ENCODE results near the gene UPK3A. TPM values are rescaled to one million over a fixed set of nuclear protein-coding genes. Genes with fewer than 3 reads are reported as not detected.

Gene UPK3A
- total RNA-seq, 4 donors from 2014 or later: 0.79 TPM; not detected in 3

- no peak for DNase-seq
- Histone ChIP-seq H3K9me3 (no peaks in the 10 kb centered on the region), H3K27me3 (no peaks in the 10 kb centered on the region), H3K27ac (peak overlapping the region in 3 of 4 donors; percentile 85 to 92 (median 88)), H3K36me3 (no peaks in the 10 kb centered on the region), H3K4me3 (peak overlapping the region in 3 of 4 donors; percentile 72 to 80 (median 78)), H3K4me1 (peaks cover 11 to 41% (median 30%) of the 10 kb centered on the region in 4 donors)
- in situ Hi-C loops (cut with MboI; ENCODE audit: low pct_ligation_motif_present in 1 of 4, low pct_unique_long_range_greater_than_20kb in 1 of 4, low sequenced_read_pairs in 3 of 4): no loop called here
- WGBS, 2 donors (ENCODE audit: low coverage in 1 of 2): 63 to 100% methylated on average over 1 to 14 of the region's 14 CpGs
- intact Hi-C loops (cut with DNase I; ENCODE audit: low total_unique reads): loop anchor here (10.0 kb wide), 2 partner anchors 244 to 944 kb away; partner anchors contain the start of gene CDPF1
- no peak for TF ChIP-seq POLR2A (IDR thresholded peaks at IDR 0.05)
- no peak for TF ChIP-seq EP300 (IDR thresholded peaks at IDR 0.05; ENCODE audit: low read depth)
- TF ChIP-seq POLR2AphosphoS5 (IDR thresholded peaks at IDR 0.05): no peak
- no peak for TF ChIP-seq CTCF (IDR thresholded peaks at IDR 0.05)
These were observed 26.3 kb downstream of the UPK3A start for GRCh38 chr22:45310977-45311531.

- in situ Hi-C loops (cut with MboI; ENCODE audit: low pct_ligation_motif_present in 1 of 4, low pct_unique_long_range_greater_than_20kb in 1 of 4, low sequenced_read_pairs in 3 of 4): no loop called here
- intact Hi-C loops (cut with DNase I; ENCODE audit: low total_unique reads): loop anchor here (10.0 kb wide), 2 partner anchors 242 to 942 kb away; partner anchors contain the start of gene CDPF1
- H3K27ac ChIP-seq: no peak overlapping the region
- peaks cover 11 to 41% (median 29%) of the 10 kb centered on the region in 4 donors for H3K4me1 ChIP-seq
- no peaks in the 10 kb centered on the region for H3K27me3 ChIP-seq
- H3K4me3 ChIP-seq: no peak overlapping the region
- no peaks in the 10 kb centered on the region for H3K36me3 ChIP-seq
- 60 to 85% methylated on average over 1 to 8 of the region's 8 CpGs for WGBS, 2 donors (ENCODE audit: low coverage in 1 of 2)
- H3K9me3 ChIP-seq: no peaks in the 10 kb centered on the region
- TF ChIP-seq POLR2A (IDR thresholded peaks at IDR 0.05): no peak
- TF ChIP-seq EP300 (IDR thresholded peaks at IDR 0.05; ENCODE audit: low read depth): no peak
- TF ChIP-seq CTCF (IDR thresholded peaks at IDR 0.05): no peak
- TF ChIP-seq POLR2AphosphoS5 (IDR thresholded peaks at IDR 0.05): no peak
- DNase-seq: no peak
These were observed 27.7 kb downstream of the UPK3A start for GRCh38 chr22:45312415-45312814.

GRCh38 chr22:45312856-45313255 is 28.1 kb downstream of the UPK3A start:
- Histone ChIP-seq H3K4me1 (peaks cover 11 to 45% (median 34%) of the 10 kb centered on the region in 4 donors), H3K9me3 (no peaks in the 10 kb centered on the region), H3K27me3 (no peaks in the 10 kb centered on the region), H3K27ac (no peak overlapping the region), H3K36me3 (no peaks in the 10 kb centered on the region), H3K4me3 (no peak overlapping the region)
- in situ Hi-C loops (cut with MboI; ENCODE audit: low pct_ligation_motif_present in 1 of 4, low pct_unique_long_range_greater_than_20kb in 1 of 4, low sequenced_read_pairs in 3 of 4): no loop called here
- TF ChIP-seq POLR2AphosphoS5 (IDR thresholded peaks at IDR 0.05) (no peak), CTCF (IDR thresholded peaks at IDR 0.05) (no peak), POLR2A (IDR thresholded peaks at IDR 0.05) (no peak), EP300 (IDR thresholded peaks at IDR 0.05; ENCODE audit: low read depth) (no peak)
- intact Hi-C loops (cut with DNase I; ENCODE audit: low total_unique reads): loop anchor here (10.0 kb wide), 2 partner anchors 242 to 942 kb away; partner anchors contain the start of gene CDPF1
- no peak for DNase-seq
- 79% methylated on average over 4 of the region's 4 CpGs; no CpG with 5 or more reads in 1 of the 2 donors for WGBS, 2 donors (ENCODE audit: low coverage in 1 of 2)

GRCh38 chr22:45314054-45314721 is 29.4 kb downstream of the UPK3A start:
- 64 to 65% methylated on average over 4 to 8 of the region's 8 CpGs for WGBS, 2 donors (ENCODE audit: low coverage in 1 of 2)
- Histone ChIP-seq H3K27me3 (no peaks in the 10 kb centered on the region), H3K27ac (peak overlapping the region in 2 of 4 donors; percentile 5 to 21), H3K4me3 (no peak overlapping the region), H3K4me1 (peaks cover 11 to 50% (median 37%) of the 10 kb centered on the region in 4 donors), H3K9me3 (no peaks in the 10 kb centered on the region), H3K36me3 (no peaks in the 10 kb centered on the region)
- in situ Hi-C loops (cut with MboI; ENCODE audit: low pct_ligation_motif_present in 1 of 4, low pct_unique_long_range_greater_than_20kb in 1 of 4, low sequenced_read_pairs in 3 of 4): no loop called here
- intact Hi-C loops (cut with DNase I; ENCODE audit: low total_unique reads): loop anchor here (10.0 kb wide), 2 partner anchors 241 to 941 kb away; partner anchors contain the start of gene CDPF1
- TF ChIP-seq EP300 (IDR thresholded peaks at IDR 0.05; ENCODE audit: low read depth) (no peak), POLR2A (IDR thresholded peaks at IDR 0.05) (no peak), POLR2AphosphoS5 (IDR thresholded peaks at IDR 0.05) (no peak), CTCF (IDR thresholded peaks at IDR 0.05) (no peak)
- no peak for DNase-seq
